SIG-M5 (cell line): ENCODE measurements around the gene SLC4A9.

ENCODE experiments used
- DNase-seq: peaks from one replicate; lab custom pipeline; 2025; lab: John Stamatoyannopoulos, UW

SLC4A9 gene

GRCh38 chr5:140361901-140362300, 1.9 kb downstream of the SLC4A9 start:
- no peak for DNase-seq

- DNase-seq = no peak
Measured at GRCh38 chr5:140362311-140362710, 2.3 kb downstream of the SLC4A9 start.

DNA sequence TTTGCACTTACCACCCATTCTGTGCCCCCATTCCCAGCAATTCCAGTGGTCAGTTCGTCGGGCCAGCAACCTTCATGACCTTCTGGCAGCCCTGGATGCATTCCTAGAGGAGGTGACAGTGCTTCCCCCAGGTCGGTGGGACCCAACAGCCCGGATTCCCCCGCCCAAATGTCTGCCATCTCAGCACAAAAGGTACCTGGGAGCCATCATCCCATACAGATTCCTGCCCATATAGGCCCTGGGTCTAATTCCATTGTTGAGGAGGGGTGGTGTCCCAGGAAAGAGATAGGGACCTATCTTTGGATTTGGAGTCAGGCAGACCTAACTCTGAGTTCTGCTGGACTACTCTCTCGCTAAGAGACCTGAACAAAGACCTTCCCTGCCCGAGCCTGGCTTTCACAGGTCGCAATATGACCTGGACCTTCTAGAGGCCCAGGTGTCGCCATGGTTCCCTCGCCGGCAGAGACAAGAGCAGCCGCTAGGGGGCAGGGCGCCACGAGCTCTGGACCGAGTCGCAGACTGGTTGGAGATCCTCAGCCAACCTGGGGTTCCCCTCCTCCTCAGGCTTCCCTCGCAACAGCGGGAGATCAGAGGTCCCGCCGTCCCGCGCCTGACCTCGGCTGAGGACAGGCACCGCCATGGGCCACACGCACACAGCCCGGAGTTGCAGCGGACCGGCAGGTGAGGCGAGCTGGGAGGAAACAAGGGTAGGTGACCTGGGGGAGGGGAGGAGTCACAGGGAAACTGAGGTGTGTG, 3.1 kb downstream of the SLC4A9 start:
- no peak for DNase-seq

DNA sequence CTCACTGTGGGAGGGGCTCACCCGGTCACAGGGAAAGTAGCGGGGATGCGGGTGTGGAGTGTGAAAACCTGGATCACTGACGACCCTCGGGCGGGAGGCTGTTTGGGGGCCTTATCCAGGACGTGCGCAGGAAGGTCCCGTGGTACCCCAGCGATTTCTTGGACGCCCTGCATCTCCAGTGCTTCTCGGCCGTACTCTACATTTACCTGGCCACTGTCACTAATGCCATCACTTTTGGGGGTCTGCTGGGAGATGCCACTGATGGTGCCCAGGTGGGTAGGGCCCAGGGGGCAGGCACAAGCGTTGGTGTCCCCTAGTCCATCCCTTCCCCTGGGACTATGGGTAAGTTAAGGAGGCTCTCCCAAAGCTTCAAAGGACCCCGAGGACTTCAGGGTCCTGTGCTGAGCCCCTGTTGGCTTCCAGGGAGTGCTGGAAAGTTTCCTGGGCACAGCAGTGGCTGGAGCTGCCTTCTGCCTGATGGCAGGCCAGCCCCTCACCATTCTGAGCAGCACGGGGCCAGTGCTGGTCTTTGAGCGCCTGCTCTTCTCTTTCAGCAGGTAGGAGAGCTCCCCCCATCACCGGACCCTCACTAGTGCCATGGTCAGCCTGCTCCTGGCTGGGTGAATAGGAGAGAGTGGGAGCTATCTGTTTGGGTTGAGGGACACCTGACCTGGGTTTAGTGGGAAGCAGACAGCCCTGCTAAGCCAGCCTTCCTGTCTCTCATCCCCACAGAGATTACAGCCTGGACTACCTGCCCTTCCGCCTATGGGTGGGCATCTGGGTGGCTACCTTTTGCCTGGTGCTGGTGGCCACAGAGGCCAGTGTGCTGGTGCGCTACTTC, 3.9 kb downstream of the SLC4A9 start:
- no peak for DNase-seq

DNA sequence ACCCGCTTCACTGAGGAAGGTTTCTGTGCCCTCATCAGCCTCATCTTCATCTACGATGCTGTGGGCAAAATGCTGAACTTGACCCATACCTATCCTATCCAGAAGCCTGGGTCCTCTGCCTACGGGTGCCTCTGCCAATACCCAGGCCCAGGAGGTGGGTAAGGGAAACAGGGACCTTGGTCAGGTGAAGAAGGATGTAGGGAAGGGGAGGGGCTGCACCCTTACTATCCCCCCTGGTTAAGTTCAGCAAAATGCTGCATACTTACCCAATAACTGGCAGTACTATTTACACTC, 4.4 kb downstream of the SLC4A9 start:
- no peak for DNase-seq

DNA sequence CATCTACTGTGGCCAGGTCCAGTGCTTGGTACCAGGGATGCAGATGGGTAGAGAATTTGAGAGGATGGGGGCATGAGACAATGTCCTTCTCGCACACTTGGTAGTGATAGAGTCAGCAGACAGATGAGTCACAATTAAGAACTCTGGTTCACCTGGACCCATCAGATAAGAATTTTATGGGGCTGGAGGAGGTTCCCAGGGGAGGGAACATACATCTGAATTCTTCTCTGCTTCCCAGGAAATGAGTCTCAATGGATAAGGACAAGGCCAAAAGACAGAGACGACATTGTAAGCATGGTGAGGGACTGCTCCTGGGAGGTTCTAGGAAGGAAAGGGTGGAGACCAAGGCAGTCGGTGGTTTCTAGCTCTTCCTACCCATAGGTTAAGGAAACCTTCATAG, 5.3 kb downstream of the SLC4A9 start:
- DNase-seq = no peak

DNA sequence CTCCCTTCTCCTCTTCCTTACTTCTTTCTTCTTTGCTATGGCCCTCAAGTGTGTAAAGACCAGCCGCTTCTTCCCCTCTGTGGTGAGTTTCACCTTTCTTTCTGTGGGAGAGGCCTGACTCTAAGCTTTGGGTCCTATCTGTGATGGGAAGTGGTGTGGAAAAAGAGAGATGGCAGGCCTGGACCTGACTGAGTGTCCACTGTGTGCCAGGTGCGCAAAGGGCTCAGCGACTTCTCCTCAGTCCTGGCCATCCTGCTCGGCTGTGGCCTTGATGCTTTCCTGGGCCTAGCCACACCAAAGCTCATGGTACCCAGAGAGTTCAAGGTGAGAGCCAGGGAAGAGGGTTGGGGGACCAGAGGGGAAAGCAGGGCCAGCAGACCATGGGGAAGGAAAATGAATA, 5.9 kb downstream of the SLC4A9 start:
- DNase-seq = no peak

GRCh38 chr5:140366589-140367255, 6.7 kb downstream of the SLC4A9 start:
- no peak for DNase-seq

DNA sequence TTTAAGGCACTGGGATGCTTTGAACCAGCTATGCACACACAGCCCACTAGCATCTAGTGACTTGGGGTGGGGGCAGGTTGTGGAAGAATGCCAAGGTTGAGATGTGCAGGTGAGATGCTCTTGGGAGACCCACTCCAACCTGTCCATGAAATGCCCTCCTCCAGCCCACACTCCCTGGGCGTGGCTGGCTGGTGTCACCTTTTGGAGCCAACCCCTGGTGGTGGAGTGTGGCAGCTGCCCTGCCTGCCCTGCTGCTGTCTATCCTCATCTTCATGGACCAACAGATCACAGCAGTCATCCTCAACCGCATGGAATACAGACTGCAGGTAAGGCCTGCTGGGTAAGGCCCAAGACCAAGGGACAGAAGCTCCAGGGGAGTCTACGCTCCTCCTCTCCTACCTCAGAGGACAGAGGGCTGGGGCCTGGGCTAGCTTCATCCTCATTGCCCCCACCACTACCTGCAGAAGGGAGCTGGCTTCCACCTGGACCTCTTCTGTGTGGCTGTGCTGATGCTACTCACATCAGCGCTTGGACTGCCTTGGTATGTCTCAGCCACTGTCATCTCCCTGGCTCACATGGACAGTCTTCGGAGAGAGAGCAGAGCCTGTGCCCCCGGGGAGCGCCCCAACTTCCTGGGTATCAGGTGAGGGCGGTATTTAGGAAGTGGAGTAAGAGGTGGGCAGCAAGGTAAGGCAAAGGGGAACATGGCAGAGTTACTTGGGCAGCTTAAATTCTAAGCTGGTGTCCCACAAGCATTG, 7.4 kb downstream of the SLC4A9 start:
- no peak for DNase-seq

GRCh38 chr5:140371356-140372151, 11.6 kb downstream of the SLC4A9 start:
- DNase-seq = no peak

DNA sequence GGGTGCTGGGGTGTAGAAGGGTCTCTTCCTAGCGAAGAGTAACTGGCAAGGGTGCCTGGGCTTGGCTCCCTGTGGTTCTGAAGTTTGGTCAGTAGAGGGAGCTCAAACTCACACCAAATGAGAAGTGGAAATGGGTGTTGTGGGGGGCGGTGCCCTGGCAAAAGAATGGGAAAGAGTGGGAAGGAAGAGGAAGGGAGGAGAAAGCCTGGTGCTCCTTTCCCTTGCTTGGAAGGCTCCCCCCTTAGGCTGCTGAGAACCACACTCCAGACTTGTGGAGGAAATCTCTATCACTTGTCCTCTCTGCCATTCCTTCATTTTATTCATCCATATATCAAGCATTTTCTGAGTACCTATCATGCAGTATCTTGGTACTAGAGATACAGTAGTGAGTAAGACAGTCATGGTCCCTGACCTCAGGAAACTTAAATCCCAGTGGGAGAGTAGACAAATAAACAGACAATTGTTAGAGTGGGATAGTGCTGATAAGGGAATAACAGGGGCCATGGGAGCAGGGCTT, 13.0 kb downstream of the SLC4A9 start:
- no peak for DNase-seq

GRCh38 chr5:140381351-140381750, 21.4 kb downstream of the SLC4A9 start:
- no peak for DNase-seq

- no peak for DNase-seq
Measured at GRCh38 chr5:140381972-140382371, 22.0 kb downstream of the SLC4A9 start.

DNA sequence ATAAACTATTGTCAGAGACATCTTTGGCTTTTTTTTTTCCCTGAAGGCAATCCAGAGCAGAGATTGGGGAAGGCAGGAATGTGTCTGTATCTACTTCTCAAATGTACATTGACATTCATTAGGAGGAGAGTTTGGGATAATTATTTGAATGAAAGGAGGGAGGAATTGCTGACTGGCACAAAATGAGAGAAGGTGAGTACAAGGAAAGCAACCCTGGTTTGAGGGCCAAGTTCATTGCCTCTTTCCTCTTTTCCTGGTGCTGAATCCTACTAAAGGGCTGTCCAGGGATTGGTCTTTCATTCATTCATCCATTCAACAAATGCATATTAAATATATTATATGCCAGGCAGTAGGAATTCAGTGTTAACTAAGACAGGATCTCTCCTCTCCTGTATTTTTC, 22.9 kb downstream of the SLC4A9 start:
- DNase-seq = no peak

- DNase-seq = no peak
Measured at GRCh38 chr5:140383300-140383699, 23.3 kb downstream of the SLC4A9 start.

DNA sequence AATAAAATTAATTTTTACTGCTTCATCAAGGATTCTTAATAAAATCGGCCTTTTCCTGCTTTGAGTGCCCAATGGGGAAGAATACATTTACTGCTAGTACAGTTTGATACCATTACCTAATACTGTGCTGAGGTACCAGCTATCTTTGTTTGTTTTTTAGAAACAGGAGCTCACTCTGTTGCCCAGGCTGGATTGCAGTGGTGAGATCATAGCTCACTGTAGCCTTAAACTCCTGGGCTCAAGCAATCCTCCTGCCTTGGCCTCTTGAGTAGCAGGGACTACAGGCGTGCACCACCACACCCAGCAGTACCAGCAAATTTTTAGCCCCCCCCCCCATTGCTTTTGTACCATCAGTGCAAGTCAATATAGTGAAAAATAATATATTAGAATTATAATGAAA, 28.1 kb downstream of the SLC4A9 start:
- DNase-seq = no peak

GRCh38 chr5:140391312-140391711, 31.3 kb downstream of the SLC4A9 start:
- DNase-seq = no peak

- DNase-seq = no peak
Measured at GRCh38 chr5:140391732-140392131, 31.7 kb downstream of the SLC4A9 start.

GRCh38 chr5:140393738-140394137, 33.7 kb downstream of the SLC4A9 start:
- DNase-seq = no peak

GRCh38 chr5:140398379-140398811, 38.4 kb downstream of the SLC4A9 start:
- DNase-seq = no peak
